ENCODE data around the gene WDR1.

DNA sequence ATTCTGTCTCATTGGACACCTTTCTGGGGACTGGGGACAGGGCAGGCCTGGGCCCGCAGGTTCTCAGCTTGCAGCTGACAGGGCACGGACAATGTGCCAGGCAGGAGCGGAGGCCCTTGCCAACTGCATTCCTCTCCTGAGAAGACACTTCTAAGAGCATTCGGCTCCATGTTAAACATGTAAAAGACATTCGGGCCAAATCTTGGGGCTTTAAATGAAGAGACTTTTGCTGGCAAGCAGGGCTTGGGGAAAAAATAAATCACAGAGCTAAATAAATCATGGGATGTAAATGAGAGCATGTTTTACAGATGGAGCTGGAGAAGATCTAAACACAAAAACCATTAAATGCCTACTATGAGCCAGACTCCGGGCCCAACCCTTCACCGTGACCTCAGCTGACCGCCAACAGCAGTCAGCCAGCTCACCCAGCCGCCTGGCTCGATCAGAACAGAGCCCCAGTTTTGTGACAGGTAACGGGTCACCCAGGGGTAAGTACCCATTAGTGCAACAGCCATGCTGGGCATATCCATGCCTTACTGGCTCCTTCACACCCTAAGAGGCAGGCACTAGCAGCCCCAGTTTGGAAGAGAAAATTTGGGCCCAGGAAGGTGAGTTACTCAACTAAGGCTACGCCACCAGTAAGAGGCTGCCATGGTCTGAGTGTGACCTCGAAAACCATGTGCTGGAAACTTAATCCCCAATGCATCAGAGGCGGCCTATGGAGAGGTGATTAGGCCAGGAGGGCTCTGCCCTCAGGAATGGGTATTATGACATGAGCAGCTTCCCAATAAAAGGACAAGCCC, 14.7 kb downstream of the WDR1 start:
- TF ChIP-seq, protein P1, sequence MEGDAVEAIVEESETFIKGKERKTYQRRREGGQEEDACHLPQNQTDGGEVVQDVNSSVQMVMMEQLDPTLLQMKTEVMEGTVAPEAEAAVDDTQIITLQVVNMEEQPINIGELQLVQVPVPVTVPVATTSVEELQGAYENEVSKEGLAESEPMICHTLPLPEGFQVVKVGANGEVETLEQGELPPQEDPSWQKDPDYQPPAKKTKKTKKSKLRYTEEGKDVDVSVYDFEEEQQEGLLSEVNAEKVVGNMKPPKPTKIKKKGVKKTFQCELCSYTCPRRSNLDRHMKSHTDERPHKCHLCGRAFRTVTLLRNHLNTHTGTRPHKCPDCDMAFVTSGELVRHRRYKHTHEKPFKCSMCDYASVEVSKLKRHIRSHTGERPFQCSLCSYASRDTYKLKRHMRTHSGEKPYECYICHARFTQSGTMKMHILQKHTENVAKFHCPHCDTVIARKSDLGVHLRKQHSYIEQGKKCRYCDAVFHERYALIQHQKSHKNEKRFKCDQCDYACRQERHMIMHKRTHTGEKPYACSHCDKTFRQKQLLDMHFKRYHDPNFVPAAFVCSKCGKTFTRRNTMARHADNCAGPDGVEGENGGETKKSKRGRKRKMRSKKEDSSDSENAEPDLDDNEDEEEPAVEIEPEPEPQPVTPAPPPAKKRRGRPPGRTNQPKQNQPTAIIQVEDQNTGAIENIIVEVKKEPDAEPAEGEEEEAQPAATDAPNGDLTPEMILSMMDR (IDR thresholded peaks at IDR 0.05): no peak
- TF ChIP-seq JUND (IDR thresholded peaks at IDR 0.05): no peak

Measured in SK-N-SH (cell line).